ENCODE data around the gene KDM4D.
A peak's percentile ranks its signal among the peaks of the same experiment; 100 is the strongest.

KDM4D gene

DNA sequence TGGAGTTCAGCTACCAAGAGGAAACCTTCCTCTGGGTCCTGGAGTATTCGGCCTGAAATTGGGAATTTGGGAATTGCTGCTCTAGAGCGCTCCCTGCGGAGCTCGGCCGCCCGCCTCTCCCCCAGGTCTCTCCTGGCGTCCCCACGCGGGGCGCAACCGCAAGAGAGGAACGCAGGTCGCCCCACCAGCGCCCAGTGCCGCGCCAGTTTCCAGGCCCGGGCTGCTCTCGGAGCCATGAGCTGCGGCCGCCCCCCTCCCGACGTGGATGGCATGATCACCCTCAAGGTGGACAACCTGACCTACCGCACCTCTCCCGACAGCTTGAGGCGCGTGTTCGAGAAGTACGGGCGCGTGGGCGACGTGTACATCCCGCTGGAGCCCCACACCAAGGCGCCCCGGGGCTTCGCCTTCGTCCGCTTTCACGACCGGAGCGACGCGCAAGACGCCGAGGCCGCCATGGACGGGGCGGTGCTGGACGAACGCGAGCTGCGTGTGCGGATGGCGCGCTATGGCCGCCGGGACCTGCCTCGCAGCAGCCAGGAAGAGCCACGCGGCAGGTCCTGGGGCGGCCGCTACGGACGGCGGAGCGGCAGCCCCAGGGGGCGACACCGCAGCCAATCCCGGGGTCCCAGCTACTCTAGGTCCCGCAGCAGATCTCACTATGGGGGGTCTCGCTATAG is 64.0 kb downstream of the KDM4D start:
- peak in 1 of 2 donors; percentile 18 for DNase-seq

GRCh38 chr11:95042239-95042638 is 68.7 kb downstream of the KDM4D start:
- no peak for DNase-seq

- no peak for DNase-seq
Measured at GRCh38 chr11:95042906-95043305, 69.4 kb downstream of the KDM4D start.

DNA sequence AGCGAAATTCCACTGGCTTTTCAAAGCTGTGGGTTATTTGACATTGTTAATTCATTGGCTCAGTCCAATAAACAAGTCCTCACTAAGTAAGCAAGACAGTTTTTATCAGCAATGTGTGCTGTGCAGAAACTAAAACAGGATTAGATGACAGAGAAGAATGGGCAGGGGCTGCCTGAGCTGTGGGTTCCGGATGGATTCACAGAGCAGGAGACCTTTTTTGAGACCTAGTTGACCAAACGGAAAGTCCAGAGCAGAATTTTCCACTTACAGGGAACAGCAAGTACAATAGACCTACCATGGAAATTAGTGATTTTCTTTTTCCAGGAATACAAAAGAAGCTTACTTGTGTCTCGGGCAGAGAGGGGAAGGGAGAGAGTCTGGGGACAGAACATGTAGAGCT is 70.5 kb downstream of the KDM4D start:
- no peak for DNase-seq

- DNase-seq = no peak
Measured at GRCh38 chr11:95045812-95046211, 72.3 kb downstream of the KDM4D start.
